COLO829 (cell line): ENCODE results near the gene ARPC5.

Experiments used
- DNase-seq: peaks from one replicate; pipeline ENCODE4 v3.0.0; 2012; ENCODE audit warnings: low spot score

The ARPC5 gene

GRCh38 chr1:183611021-183611420 is 24.6 kb downstream of the ARPC5 start:
- no peak for DNase-seq

DNA sequence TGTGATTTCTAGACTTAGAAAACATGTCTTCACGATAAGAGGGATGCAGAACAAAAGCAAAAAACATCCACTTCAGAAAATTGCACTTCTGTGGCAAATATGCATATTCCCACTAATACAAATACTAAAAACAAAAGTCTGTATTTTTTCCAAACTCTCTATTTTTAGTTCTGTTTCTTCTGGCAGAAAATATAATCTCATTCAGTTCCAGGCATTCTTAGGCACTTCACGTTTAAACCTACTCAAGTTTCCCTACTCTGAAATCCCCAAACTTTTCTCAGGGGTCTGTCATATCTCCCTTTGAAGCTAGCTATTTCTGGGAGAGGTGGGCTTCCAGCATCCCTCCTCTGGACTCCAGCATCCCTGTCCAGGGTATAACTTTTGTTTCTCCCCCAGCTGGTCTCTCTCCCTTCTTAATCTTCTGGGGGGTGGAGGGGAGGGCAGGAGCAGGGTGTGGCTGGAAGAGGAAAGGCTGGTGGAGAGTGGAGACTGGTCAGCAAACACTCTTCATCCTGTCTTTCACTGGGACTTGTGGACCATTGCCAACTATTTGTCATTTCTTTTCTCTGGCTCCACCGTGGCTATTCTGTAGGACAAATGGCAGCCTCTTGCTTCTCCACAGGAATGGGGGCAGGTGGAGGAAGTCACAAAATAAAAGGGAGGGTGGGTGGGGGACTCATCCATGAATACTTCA is 25.7 kb downstream of the ARPC5 start:
- DNase-seq = no peak

DNA sequence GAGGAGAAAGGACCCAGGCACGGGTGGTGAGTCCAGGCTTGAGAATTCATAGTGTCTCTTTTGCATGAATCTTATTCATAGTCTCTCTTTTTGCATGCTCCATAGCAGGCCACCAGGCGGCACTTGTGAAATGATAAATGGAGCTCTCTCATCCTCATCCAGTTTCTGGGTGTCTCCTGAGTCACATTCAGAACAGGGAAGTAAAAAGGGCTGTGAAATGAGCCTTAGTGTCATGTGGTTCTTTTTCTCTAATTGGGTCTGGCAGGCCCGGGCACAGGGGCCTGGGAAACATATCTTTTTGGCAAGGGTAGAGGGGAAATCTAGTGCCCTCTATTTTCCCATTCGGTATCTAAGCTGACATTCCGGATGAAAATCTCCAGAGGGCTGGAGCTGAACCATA is 26.3 kb downstream of the ARPC5 start:
- no peak for DNase-seq

- DNase-seq = no peak
These were observed 28.1 kb downstream of the ARPC5 start for GRCh38 chr1:183607322-183607980.

GRCh38 chr1:183605904-183606303 is 29.7 kb downstream of the ARPC5 start:
- no peak for DNase-seq

- DNase-seq = no peak
These were observed 30.8 kb downstream of the ARPC5 start for GRCh38 chr1:183604815-183605214.

- DNase-seq = no peak
These were observed 31.4 kb downstream of the ARPC5 start for GRCh38 chr1:183604038-183604808.

DNA sequence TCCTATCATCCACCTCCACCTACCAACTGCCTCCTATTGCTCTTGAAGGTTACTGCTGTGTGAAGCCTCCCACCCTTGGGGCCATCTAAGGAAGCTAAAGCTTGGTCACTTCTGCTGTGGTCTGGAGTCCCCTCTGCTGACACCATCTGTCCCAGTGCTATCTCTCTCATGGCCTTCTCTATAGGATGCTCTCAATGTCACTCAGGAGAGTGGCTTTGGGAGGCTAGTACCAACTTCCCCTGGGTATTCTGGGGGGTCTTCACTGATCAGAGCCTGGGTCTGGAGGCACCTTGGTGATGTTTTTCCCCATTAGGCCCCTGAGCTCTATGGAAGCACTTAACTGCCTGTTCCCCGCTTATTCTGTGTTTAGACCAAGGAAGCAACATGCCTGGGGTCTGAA is 33.1 kb downstream of the ARPC5 start:
- DNase-seq = no peak

- no peak for DNase-seq
These were observed 34.9 kb downstream of the ARPC5 start for GRCh38 chr1:183600634-183601033.

GRCh38 chr1:183600136-183600535 is 35.4 kb downstream of the ARPC5 start:
- no peak for DNase-seq

- peak; percentile 48 for DNase-seq
These were observed 37.2 kb downstream of the ARPC5 start for GRCh38 chr1:183598386-183598785.

GRCh38 chr1:183597656-183598347 is 37.8 kb downstream of the ARPC5 start:
- no peak for DNase-seq

- no peak for DNase-seq
These were observed 39.1 kb downstream of the ARPC5 start for GRCh38 chr1:183596500-183596899.

GRCh38 chr1:183595537-183595936 is 40.0 kb downstream of the ARPC5 start:
- DNase-seq = no peak

DNA sequence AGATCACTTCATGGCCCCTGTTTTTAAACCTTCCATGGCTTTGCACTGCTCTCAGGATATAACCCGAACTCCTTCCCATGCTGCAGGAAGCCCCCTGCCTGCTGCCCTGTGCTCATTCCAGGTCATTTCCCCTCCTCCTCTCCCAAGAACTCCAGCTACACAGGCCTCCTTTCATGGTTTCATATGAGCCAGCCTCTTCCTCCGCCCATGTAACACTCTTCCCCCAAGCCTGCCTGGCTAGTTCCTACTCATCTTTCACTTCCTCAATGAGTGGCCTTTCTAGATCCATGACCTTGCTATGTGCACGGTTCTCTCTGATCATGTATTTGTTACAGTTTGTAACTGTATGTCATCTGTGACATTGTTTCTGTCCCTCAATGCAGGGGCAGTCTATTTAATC is 42.2 kb downstream of the ARPC5 start:
- DNase-seq = no peak

GRCh38 chr1:183592733-183593132 is 42.9 kb downstream of the ARPC5 start:
- DNase-seq = no peak

- no peak for DNase-seq
These were observed 45.1 kb downstream of the ARPC5 start, which contains the start of gene NCF2 for GRCh38 chr1:183590244-183591191. TSS of gene NCF2 (minus strand) at chr1:183590459. CDS start at chr1:183590329, 130 bp downstream.

DNA sequence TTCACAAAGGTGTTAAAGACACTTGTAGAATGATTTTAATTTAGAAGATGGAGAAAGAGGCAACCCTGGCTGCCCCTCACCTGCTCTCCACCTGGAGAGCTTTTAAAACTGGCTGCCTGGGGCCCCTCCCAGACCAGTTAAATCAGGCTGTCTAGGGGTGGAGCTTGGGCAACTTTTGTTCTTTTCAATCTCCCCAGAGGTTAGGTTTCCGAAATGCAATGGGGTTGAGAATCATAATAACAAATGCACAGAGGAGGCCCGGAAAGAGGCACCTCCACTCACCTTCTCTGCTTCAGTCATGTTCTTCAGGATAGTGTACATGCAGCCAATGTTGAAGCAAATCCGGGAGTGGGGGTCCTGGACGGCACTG is 45.7 kb downstream of the ARPC5 start:
- no peak for DNase-seq

DNA sequence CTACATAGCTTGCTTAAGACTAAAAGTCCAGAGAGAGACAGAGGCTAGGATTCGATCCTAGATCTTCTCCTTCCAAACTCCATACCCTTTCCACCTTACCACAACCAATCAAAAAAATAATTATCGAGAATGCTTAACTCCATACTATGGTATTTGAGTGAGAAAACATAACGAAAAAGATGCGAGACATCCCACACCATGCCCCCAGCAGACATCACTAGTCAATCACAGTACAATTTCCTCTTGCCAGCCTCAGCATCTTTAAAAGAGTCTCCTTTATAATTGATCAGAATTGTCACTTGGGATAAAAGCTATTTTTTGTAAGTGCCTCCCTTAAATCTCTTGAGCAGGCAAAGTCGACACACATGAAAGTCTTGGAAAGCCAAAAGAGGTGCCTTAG is 46.2 kb downstream of the ARPC5 start:
- DNase-seq = no peak

DNA sequence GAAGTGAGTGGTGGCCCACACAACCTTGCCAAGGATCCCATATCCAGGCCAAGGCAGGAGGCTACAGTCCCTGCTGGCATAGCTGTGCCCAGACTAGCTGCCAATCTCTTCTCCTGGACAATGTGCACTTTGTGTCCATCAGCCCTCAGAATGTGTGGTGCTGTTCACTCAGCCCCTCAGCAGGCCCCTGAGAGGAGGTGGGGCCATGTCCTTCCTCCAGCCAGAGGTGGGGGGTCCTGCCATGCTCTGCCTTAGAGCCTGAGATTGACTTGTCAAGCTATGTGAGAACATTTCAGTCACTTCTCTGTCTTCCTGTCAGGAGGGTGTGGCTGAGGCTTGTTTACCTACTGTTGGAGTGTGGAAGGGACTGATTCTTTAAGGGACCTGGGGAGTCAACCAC is 46.8 kb downstream of the ARPC5 start:
- no peak for DNase-seq

DNA sequence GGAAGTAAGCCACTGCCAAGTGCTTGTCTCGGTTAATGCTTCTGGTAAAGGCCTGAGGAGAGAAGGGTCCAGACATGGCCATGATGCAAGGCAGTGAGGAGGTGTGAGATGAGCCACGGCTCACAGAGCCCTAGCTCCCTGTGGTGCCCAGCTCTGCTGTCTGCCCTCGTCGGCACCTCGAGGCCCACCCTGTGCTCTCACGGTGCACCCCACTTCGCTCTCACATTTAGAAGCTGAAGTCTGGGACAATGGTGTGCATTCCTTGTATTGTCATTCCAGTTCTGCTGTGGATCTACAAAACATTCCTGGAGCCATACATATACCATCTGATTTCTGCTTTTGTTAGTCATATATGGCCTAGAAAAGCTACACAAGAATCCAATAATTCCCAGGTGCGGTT is 48.7 kb downstream of the ARPC5 start:
- DNase-seq = no peak
